Measurements from ENCODE around the gene S1PR4.
"Not testable (repeated sequence)": the region's sequence is repeated elsewhere in the genome, so short reads cannot be mapped to it uniquely, and the experiment has no call there.

S1PR4 gene

GRCh38 chr19:3152419-3152780 lies 26.2 kb upstream of the S1PR4 start:
- DNase-seq (ENCODE audit: low spot score) = no peak

DNA sequence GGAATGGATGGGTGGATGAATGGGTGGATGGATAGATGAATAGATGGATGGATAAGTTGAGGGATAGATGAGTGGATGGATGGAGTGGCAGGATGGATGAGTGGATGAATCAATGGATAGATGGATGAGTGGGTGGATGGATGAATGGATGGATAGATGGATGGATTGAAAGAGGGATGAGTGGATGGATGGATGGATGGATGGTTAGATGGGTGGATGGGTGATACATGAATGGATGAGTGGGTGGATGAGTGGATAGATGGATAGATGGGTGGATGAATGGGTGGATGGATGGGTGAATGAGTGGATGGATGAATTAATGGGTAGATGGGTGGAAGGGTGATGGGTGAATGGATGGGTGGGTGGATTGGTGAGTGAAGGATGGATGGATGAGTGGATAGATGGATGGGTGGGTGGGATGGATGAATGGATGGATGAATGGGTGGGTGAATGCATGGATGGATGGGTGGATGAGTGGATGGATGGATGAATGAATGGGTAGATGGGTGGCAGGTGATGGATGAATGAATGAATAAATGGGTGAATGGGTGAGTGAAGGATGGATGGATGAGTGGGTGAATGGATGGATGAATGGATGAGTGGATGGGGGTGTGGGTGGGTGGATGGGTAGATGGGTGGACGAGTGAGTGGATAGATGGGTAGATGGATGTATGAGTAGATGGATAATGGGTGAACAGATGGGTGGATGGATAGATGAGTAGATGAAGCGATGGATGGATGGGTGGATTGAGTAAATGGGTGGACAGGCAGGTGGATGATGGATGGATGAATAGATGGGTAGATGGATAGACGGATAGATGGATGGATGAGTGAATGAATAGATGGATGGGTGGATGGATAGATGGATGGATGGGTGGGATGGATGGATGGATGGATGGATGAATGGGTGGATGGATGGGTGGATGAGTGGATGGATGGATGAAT lies 25.0 kb upstream of the S1PR4 start:
- DNase-seq (ENCODE audit: low spot score) = no peak

- not testable (repeated sequence) for DNase-seq (ENCODE audit: low spot score)
Measured at GRCh38 chr19:3154447-3154846, 24.1 kb upstream of the S1PR4 start.

DNA sequence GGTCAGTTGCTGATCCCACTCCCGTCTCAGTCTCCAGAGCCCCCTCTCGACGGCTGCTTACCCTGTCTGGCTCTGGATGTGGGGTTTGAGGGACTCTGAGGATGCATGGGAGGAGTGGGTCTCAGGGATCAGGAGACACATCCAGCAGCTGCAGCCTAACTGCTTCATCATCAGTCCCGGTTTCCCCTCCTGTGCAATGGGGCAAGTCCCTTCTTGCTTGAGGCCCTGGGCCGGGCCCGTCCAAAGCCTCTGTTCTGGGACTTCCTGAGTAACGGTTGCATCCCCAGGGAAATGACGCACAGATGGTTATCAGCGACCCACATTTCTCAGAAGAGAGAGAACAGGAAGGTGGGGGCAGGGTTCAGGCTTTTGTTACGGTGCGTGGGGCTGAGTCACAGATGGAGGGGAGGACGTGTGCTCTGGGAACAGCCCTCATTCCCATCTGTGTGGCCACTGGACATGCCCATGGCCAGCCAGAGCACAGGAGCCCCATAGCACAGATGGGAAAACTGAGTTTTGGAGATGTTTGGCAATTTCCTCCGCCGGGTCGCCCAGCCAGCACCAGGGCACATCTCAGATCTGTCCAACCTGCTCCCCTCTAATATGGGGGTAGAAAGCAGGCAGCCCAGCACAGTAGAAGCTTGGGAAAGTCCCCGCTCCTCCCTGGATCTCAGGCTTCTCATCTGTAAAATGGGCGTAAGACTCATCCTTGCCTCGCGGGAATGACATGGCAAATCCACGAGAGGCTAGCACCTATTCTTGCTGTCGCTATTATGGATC lies 23.4 kb upstream of the S1PR4 start:
- peak; percentile 90 for DNase-seq (ENCODE audit: low spot score)

- DNase-seq (ENCODE audit: low spot score) = no peak
Measured at GRCh38 chr19:3157096-3157845, 21.3 kb upstream of the S1PR4 start.

DNA sequence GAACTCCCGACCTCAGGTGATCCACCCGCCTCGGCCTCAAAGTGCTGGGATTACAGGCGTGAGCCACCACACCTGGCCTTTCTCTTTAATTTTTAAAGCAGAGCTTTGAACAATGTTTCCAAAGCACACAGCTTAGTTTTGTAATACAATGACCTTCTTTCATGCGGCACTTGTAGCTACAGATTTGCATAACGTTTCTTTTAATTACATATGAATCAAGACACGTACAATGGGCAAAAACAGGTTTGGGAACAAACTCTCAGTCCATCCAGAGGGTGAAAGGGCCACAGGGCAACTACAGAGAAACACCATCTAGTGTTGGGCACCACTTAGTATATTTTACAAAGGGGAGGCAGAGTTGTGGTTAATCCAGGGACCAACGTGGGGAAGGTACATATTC lies 19.0 kb upstream of the S1PR4 start:
- DNase-seq (ENCODE audit: low spot score) = no peak

GRCh38 chr19:3160219-3160618 lies 18.4 kb upstream of the S1PR4 start:
- DNase-seq (ENCODE audit: low spot score) = no peak

DNA sequence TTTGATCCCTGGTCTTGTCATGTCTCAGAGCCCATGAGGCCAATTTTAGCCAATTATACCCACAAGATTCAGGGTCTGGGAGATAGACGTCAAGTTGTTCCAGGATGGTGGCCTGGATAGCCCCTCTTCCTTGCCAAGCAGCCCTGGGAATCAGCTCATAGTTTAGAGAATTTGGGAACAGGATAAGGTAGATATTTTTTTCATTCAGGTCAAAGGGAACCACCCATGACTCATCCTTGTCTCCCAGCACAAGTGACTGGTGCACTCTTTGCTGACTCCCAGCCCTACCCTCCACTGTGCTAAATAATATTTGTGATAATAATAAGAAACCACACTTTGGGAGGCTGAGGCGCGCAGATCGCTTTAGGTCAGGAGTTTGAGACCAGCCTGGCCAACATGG lies 17.1 kb upstream of the S1PR4 start:
- DNase-seq (ENCODE audit: low spot score) = no peak

- DNase-seq (ENCODE audit: low spot score) = peak; percentile 46
Measured at GRCh38 chr19:3162418-3163229, 15.9 kb upstream of the S1PR4 start.

GRCh38 chr19:3163230-3163886 lies 15.2 kb upstream of the S1PR4 start:
- DNase-seq (ENCODE audit: low spot score) = peak; percentile 51

DNA sequence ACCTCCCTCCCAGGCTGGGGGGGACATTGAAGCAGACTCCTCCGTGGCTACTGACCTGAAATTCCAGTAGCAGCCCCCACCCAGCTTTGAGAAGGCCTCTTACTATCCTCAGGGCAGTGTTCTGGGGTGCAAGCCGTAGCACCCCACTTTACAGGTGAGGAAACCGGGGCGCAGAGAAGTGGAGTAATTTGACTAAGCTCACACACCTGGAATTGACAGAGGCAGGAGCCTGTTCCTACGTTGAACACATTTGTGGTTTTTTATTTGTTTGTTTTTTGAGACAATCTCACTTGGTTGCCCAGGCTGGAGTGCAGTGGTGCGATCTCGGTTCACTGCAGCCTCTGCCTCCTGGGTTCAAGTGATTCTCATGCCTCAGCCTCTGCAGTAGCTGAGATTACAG lies 14.6 kb upstream of the S1PR4 start:
- DNase-seq (ENCODE audit: low spot score) = no peak

DNA sequence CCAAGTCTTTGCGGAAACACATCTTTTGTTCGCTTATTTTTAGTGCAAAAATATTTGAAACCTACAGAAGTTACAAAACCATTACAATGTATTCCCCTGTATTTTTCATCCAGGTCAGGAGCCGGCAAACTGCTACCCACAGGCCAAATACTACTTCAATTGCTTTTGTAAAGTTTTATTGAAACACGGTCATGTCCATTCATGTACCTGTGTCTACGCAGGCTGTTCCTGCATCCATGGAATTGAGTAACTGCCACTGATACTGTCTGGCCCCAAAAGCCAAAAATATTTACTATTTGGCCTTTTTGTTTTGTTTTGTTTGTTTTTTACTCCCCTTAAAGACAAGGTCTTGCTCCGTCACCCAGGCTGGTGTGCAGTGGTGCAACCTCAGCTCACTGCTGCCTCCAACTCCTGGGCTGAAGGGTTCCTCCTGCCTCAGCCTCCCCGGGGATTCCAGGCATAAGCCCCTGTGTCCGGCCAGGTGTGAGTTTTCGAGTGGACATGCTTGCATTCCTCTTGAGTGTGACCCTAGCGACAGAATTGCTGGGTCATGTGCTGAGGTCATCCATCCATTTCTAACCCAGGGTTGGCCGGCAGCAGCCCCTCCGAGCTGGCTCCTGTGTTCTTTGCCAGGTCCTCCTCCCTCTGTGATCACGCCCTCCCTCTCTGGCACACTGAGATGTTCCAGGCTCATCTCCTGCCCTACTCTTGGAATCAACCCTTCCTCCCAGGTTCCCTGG lies 10.9 kb upstream of the S1PR4 start:
- no peak for DNase-seq (ENCODE audit: low spot score)

GRCh38 chr19:3171894-3172672 lies 6.5 kb upstream of the S1PR4 start:
- no peak for DNase-seq (ENCODE audit: low spot score)

DNA sequence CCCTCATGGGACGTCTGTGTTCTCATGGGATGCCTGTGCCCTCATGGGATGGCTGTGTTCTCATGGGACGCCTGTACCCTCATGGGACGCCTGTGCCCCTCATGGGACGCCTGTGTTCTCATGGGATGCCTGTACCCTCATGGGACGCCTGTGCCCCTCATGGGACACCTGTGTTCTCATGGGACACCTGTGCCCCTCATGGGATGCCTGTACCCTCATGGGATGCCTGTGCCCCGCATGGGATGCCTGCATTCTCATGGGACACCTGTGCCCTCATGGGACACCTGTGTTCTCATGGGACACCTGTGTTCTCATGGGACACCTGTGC lies 5.9 kb upstream of the S1PR4 start:
- not testable (repeated sequence) for DNase-seq (ENCODE audit: low spot score)

- DNase-seq (ENCODE audit: low spot score) = no peak
Measured at GRCh38 chr19:3175781-3176714, 2.5 kb upstream of the S1PR4 start.

DNA sequence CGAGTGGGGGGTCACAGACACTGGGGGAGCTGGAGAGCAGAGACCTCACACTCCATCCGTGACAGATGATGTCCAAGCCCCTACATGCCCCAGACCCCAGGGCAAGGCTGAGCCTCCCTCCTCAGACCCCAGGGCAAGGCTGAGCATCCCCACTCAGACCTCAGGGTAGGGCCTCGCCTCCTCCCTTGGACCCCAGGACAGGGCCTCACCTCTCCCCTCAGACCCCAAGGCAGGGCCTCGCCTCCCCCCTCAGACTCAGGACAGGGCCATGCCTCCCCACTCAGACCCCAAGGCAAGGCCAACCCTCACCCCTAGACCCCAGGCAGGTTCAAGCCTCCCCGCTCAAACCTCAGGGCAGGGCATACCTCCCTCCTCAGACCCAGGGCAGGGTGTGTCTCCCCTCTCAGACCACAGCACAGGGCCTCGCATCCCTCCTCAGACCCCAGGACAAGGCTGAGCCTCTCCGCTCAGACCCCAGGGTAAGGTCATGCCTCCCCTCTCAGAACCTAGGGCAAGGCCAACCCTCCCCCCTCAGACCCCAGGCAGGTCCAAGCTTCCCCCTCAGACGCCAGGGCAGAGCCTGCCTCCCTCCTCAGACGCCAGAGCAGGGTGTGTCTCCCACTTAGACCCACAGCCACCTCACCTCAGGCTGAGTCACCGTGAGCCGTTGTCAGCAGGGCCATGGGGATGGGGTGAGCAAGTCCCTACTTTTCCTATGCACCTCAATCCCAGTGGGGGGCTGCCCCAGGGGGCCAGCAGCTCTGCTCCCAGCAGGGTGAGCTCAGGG lies 1.7 kb upstream of the S1PR4 start:
- DNase-seq (ENCODE audit: low spot score) = peak; percentile 47

DNA sequence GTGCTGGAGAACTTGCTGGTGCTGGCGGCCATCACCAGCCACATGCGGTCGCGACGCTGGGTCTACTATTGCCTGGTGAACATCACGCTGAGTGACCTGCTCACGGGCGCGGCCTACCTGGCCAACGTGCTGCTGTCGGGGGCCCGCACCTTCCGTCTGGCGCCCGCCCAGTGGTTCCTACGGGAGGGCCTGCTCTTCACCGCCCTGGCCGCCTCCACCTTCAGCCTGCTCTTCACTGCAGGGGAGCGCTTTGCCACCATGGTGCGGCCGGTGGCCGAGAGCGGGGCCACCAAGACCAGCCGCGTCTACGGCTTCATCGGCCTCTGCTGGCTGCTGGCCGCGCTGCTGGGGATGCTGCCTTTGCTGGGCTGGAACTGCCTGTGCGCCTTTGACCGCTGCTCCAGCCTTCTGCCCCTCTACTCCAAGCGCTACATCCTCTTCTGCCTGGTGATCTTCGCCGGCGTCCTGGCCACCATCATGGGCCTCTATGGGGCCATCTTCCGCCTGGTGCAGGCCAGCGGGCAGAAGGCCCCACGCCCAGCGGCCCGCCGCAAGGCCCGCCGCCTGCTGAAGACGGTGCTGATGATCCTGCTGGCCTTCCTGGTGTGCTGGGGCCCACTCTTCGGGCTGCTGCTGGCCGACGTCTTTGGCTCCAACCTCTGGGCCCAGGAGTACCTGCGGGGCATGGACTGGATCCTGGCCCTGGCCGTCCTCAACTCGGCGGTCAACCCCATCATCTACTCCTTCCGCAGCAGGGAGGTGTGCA lies 587 bp downstream of the S1PR4 start:
- DNase-seq (ENCODE audit: low spot score) = no peak
